HuH-7.5 (cell line): ENCODE data around the gene SAAL1.
"Not testable (repeated sequence)": the region's sequence is repeated elsewhere in the genome, so short reads cannot be mapped to it uniquely, and the experiment has no call there.

Experiments
- DNase-seq: peaks from one replicate; pipeline ENCODE4 v3.0.0; 2011; ENCODE audit warnings: low spot score

The SAAL1 gene

GRCh38 chr11:18105802-18106574 is at the start of gene SAAL1:
SAAL1 (minus strand) TSS chr11:18106082; CDS start chr11:18106041, 41 bp downstream.
- DNase-seq: peak; percentile 86

GRCh38 chr11:18151581-18151980 is 45.7 kb upstream of the SAAL1 start:
- no peak for DNase-seq

- DNase-seq: no peak
Observed at GRCh38 chr11:18145837-18146236, 40.0 kb upstream of the SAAL1 start.

- no peak for DNase-seq
Observed at GRCh38 chr11:18145025-18145424, 39.1 kb upstream of the SAAL1 start.

- DNase-seq: no peak
Observed at GRCh38 chr11:18144243-18144642, 38.4 kb upstream of the SAAL1 start.

- no peak for DNase-seq
Observed at GRCh38 chr11:18140145-18140544, 34.3 kb upstream of the SAAL1 start.

GRCh38 chr11:18137186-18137800 is 31.4 kb upstream of the SAAL1 start:
- DNase-seq: no peak

GRCh38 chr11:18135308-18135707 is 29.4 kb upstream of the SAAL1 start:
- DNase-seq: no peak

GRCh38 chr11:18132341-18132740 is 26.5 kb upstream of the SAAL1 start, which contains the start of gene MRGPRX3:
MRGPRX3 (plus strand) TSS chr11:18132571; CDS start chr11:18137203, 4,632 bp downstream.
- DNase-seq: no peak

- DNase-seq: not testable (repeated sequence)
Observed at GRCh38 chr11:18131115-18131514, 25.2 kb upstream of the SAAL1 start.

- not testable (repeated sequence) for DNase-seq
Observed at GRCh38 chr11:18121331-18121828, 15.5 kb upstream of the SAAL1 start.

- DNase-seq: peak; percentile 51
Observed at GRCh38 chr11:18115360-18116127, 9.7 kb upstream of the SAAL1 start.

- no peak for DNase-seq
Observed at GRCh38 chr11:18111005-18111404, 5.1 kb upstream of the SAAL1 start.

GRCh38 chr11:18108254-18108653 is 2.4 kb upstream of the SAAL1 start:
- DNase-seq: no peak

- DNase-seq: no peak
Observed at GRCh38 chr11:18106688-18107087, 806 bp upstream of the SAAL1 start.

- DNase-seq: no peak
Observed at GRCh38 chr11:18105086-18105801, 638 bp downstream of the SAAL1 start.

GRCh38 chr11:18100926-18101656 is 4.8 kb downstream of the SAAL1 start:
- DNase-seq: no peak

- no peak for DNase-seq
Observed at GRCh38 chr11:18093959-18094358, 11.9 kb downstream of the SAAL1 start.

GRCh38 chr11:18091731-18092130 is 14.2 kb downstream of the SAAL1 start:
- no peak for DNase-seq

- no peak for DNase-seq
Observed at GRCh38 chr11:18088966-18089365, 16.9 kb downstream of the SAAL1 start.

- DNase-seq: no peak
Observed at GRCh38 chr11:18088366-18088765, 17.5 kb downstream of the SAAL1 start.
